GM12875 (cell line): ENCODE data around the gene SUDS3.

Experiments used
- H3K4me3 ChIP-seq: one replicate; pipeline ENCODE4 v1.5.1; 2011; ENCODE audit warnings: low read depth, low read length, control low read depth
- TF ChIP-seq, protein P1 (sequence below): IDR thresholded peaks from 2 replicates; pipeline ENCODE4 v1.5.1; 2011; ENCODE audit warnings: low read depth, mild to moderate bottlenecking, control low read depth, inconsistent platforms, low read length, moderate library complexity, borderline replicate concordance; ENCODE audit not compliant: insufficient read depth

The SUDS3 gene

DNA sequence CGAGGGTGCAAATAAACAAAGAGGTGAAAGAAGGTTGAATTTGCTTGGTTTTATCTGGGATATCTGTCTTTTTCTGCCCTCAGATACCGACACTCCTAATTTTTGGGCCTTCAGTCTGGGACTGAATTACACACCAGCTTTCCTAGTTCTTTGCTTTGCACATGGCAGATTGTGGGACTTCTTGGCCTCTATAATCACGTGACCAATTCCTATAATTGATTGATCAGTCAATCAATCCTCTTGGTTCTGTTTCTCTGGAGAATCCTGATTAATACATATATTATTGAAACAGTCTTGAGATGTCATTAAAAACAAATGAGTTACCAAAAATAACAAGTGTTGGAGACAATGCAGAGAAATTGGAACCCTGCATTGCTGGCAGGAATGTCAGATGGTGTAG lies 62.7 kb downstream of the SUDS3 start:
- TF ChIP-seq, protein P1, sequence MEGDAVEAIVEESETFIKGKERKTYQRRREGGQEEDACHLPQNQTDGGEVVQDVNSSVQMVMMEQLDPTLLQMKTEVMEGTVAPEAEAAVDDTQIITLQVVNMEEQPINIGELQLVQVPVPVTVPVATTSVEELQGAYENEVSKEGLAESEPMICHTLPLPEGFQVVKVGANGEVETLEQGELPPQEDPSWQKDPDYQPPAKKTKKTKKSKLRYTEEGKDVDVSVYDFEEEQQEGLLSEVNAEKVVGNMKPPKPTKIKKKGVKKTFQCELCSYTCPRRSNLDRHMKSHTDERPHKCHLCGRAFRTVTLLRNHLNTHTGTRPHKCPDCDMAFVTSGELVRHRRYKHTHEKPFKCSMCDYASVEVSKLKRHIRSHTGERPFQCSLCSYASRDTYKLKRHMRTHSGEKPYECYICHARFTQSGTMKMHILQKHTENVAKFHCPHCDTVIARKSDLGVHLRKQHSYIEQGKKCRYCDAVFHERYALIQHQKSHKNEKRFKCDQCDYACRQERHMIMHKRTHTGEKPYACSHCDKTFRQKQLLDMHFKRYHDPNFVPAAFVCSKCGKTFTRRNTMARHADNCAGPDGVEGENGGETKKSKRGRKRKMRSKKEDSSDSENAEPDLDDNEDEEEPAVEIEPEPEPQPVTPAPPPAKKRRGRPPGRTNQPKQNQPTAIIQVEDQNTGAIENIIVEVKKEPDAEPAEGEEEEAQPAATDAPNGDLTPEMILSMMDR, result no peak

DNA sequence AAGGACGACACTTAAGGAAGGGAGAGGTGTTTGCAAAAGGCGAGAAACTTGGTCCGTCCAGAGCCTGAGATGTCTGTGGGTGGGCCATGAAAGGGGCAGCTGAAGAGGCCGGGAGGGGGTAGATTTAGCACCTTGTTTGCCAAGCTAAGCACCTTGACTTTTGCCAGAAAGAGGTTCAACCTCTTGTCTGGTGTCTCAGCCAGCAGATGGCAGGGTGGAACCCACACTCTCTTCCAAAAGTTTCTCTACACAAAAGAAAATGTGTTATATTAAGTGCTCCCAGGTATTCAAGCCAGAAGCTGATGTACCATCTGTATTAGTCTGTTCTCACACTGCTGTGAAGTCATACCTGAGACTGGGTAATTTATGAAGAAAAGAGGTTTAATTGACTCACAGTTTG lies 69.9 kb downstream of the SUDS3 start:
- TF ChIP-seq, protein P1, result no peak

More for the DNA sequence above, 62.7 kb downstream of the SUDS3 start:
- H3K4me3 ChIP-seq, result no peak overlapping the region

DNA sequence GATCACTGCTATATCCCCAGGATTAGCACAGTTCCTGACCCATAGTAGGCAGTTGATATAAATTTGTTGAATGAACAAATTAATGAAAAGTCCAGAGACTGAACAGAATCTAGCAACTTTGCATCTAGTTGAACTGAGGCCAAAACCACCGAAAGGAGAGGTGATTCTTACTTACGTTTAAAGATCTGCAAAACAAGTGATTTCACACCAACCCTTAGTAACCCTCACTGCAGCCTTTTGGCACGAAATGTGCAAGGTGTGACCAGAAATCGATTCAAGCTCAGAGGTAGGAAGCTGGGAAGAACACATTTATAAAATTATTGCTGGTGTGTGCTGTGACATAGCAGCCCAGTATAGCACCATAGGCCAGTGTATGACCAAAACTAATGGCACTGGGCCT lies 70.8 kb downstream of the SUDS3 start:
- TF ChIP-seq, protein P1, result no peak
- no peak overlapping the region for H3K4me3 ChIP-seq

More for the DNA sequence above, 69.9 kb downstream of the SUDS3 start:
- H3K4me3 ChIP-seq, result no peak overlapping the region

DNA sequence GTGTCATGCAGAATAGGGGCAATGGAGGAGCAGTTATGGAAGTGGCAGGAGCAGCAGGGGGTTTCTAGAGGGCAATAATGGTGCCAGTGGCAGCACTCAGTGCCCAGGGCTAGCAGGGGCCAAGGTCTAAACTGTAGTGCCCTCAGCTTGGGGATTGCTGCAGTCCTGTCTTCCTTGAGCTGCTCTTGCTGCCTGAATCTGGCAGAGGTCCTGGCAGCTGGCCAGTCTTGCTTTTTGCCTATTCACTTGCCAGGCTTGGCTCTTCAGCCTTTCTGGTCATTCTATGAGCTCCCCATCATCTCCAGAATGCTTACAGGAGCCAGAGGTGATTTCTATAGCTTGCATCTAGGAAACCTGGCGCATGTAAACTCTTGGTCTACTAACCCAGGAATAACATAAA lies 72.0 kb downstream of the SUDS3 start:
- no peak overlapping the region for H3K4me3 ChIP-seq
- TF ChIP-seq, protein P1, result no peak

DNA sequence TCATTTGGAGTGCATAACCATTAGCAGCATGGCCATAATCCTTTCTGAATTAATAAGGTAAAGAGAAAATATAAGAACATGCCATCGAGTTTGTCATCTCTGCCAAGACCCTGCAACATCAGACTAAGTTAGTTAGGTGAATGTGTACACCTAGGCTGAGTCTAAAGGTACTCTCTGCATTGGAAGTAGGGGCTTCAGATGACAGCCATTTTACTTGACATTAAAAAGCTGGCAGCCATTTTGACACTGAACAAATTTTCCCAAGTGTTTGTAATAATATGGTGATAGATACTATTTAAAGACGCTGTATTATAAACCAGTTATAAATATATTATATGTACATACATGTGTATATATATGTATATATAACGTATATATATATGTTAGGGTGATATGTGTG lies 79.0 kb downstream of the SUDS3 start:
- TF ChIP-seq, protein P1, result no peak
- no peak overlapping the region for H3K4me3 ChIP-seq

DNA sequence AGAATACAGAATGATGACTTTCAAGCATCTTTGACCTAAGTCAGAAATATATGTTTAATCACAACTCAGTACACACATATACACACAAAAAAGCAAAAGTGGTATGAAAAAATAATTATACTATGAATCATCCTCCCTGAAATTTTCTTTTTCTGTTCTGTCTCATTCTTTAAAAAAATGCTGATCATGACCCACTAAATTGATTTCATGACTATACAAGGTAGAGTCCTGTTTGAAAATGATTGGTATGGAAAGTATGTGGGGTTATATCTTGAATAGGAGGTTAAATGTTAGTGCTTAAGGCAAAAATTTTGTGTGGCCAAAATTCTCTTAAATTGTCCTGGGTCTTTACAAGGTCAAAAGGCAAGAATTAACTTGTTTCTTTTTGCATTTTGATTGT lies 80.4 kb downstream of the SUDS3 start:
- TF ChIP-seq, protein P1, result no peak
- no peak overlapping the region for H3K4me3 ChIP-seq

DNA sequence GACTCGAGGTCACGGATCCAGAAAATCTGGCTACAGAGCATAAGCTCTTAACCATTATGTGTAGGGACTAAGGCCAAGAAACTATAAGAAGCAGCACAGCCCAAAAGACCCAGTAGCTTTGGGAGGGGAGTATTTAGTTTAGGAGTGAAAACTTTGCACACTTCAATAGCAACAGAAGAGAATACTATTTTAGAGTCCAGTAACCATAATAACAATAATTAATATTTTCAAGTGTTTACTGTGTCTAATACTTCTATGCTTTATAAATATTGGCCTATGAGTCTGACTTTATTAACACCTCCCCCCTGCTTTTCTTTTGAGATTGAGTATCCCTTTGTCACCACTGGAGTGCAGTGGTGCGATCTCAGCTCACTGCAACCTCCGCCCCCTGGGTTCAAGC lies 82.8 kb downstream of the SUDS3 start:
- H3K4me3 ChIP-seq, result no peak overlapping the region
- TF ChIP-seq, protein P1, result no peak
